Measurements from ENCODE around the gene ADGRG3.
A peak's percentile ranks its signal among the peaks of the same experiment; 100 is the strongest.
"Not testable (repeated sequence)": the region's sequence is repeated elsewhere in the genome, so short reads cannot be mapped to it uniquely, and the experiment has no call there.

The ADGRG3 gene

GRCh38 chr16:57697896-57698537, 29.9 kb downstream of the ADGRG3 start:
- DNase-seq (ENCODE audit: low spot score): no peak

GRCh38 chr16:57698812-57699405, 30.8 kb downstream of the ADGRG3 start:
- no peak for DNase-seq (ENCODE audit: low spot score)

DNA sequence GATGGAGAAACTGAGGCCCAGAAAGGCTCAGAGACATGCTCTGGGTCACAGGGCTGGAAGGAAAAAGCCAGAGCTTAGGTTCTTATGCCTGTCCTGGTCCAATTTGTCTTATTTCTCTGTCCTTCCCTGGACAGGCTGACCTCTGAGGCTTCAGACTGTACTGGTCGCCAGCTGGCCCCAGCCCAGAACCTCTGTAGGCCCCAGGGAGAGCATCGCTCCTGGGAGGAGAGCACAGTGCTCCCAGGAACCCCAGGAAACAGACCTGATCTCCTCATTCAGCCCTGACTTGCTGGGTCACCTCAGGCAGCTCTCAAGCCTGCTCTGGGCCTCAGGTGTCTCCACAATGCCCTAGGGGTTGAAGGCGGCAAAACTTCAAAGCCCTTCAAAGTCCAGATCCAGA, 31.4 kb downstream of the ADGRG3 start:
- DNase-seq (ENCODE audit: low spot score): no peak

DNA sequence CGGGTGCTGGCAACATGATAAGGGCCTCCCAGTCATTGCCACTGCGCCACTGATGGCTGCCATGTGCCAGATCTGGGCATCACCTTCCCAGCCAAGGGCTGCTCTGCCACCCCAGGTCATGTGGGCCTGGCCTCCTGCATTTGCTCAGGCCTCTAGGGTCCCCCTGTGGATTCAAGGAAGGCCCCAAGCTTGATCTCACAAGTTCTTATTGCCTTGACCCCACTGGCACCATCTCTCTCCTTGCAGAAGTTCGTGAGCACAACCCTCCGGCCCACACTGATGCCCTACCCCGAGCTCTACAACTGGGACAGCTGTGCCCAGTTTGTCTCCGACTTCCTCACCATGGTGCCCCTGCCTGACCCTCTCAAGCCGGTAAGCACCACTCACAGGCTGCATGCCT, 31.8 kb downstream of the ADGRG3 start:
- no peak for DNase-seq (ENCODE audit: low spot score)

- no peak for DNase-seq (ENCODE audit: low spot score)
Measured at GRCh38 chr16:57700781-57701551, 32.9 kb downstream of the ADGRG3 start.

GRCh38 chr16:57701759-57702371, 33.8 kb downstream of the ADGRG3 start:
- no peak for DNase-seq (ENCODE audit: low spot score)

- no peak for DNase-seq (ENCODE audit: low spot score)
Measured at GRCh38 chr16:57703416-57704010, 35.4 kb downstream of the ADGRG3 start.

- DNase-seq (ENCODE audit: low spot score): no peak
Measured at GRCh38 chr16:57704011-57704904, 36.2 kb downstream of the ADGRG3 start.

DNA sequence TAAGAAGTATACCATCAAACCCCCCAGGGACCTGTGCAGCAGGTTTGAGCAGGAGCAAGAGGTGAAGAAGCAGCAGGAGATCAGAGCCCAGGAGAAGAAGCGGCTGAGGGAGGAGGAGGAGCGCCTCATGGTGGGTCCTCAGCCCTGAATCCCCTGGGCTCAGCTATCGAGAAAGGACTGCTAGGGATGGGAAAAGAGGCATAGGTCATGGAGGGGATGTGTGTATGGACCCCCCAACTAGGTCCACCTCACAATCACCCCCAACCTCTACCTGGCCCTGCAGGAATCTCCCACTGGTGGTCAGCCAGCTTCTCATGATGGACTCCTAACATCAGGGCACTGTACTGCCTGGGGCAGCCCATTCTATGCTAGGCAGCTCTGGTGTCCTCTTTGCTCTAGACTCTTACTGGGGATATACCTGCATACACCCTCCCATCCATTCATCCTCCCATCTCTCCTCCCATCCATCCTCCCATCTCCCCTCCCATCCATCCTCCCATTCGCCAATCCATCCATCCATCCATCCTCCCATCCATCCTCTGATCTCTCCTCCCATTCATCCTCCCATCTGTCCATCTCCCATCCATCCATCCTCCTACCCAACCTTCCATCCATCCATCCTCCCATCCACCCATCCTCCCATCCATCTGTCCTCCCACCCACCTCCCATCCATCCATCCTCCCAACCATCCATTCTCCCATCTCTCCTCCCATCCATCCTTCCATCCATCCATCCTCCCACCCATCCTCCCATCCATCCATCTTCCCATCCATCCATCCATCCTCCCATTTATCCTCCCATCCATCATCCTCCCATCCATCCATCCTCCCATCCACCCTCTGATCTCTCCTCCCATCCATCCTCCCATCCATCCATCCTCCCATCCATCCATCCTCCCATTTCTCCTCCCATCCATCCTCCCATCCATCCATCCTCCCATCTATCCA, 37.1 kb downstream of the ADGRG3 start:
- DNase-seq (ENCODE audit: low spot score): no peak

GRCh38 chr16:57706717-57707116, 38.6 kb downstream of the ADGRG3 start:
- DNase-seq (ENCODE audit: low spot score): no peak

- DNase-seq (ENCODE audit: low spot score): no peak
Measured at GRCh38 chr16:57707331-57707730, 39.2 kb downstream of the ADGRG3 start.

DNA sequence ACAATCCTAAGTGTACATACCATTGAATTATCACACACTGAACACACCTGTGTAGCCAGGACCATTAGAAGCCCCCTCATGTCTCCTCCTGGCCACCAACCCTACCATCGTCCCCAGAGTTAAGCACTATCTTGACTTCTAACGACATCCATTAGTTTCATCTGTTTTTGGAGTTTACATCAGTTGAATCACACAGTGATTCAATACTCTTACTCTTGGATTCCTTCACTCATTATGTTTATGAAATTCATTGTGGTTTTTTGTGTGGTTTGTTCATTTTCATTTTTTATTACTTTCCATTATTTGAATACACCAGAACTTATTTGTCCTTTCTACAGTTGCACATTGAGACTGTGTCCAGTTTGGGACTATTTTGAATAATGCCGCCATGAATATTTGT, 40.1 kb downstream of the ADGRG3 start:
- no peak for DNase-seq (ENCODE audit: low spot score)

DNA sequence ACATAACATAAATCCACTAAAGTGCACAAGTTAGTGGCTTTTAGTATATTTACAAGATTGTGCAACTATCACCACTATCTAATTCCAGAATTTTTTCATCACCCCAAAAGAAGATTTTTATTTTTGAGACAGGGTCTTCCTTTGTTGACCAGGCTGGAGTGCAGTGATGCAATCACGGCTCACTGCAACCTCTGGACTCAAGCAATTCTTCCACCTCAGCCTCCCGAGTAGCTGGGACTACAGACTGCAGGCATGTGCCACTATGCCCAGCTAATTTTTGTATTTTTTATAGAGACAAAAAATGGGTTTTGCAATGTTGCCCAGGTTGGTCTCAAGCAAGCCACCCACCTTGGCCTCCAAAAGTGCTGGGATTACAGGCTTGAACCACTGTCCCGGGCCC, 41.6 kb downstream of the ADGRG3 start:
- DNase-seq (ENCODE audit: low spot score): no peak

DNA sequence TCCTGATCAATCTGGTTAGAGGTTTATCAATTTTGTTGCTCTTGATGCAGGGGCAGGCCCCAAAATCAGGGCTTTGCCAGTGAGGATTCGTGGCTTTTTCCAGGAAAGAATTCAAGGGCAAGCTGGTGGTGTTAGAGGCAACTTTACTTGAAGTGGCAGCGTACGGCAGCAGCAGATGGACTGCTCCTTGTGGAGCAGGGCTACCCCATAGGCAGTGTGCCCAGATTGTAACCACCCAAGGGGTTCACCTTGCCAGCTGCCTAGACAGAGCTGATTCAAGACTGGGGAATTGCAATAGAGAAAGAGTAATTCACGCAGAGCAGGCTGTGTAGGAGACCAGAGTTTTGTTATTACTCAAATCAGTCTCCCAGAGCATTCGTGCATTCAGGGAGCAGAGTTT, 43.2 kb downstream of the ADGRG3 start:
- peak; percentile 7 for DNase-seq (ENCODE audit: low spot score)

DNA sequence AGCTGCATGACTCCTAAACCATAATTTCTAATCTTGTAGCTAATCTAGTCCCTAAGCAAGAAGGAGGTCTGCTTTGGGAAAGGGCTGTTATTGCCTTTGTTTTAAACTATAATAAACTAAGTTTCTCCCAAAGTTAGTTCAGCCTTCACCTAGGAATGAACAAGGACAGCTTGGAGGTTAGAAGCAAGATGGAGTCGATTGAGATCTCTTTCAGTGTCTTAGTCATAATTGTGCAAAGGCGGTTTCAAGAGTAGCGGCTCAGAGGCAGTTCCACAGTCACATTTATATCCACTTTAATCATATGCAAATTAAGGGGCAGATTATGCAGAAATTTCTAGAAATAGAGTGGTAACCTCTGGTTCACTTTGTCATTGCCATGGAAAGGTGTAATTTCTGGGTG, 43.9 kb downstream of the ADGRG3 start:
- DNase-seq (ENCODE audit: low spot score): no peak

GRCh38 chr16:57712569-57712968, 44.5 kb downstream of the ADGRG3 start:
- not testable (repeated sequence) for DNase-seq (ENCODE audit: low spot score)

DNA sequence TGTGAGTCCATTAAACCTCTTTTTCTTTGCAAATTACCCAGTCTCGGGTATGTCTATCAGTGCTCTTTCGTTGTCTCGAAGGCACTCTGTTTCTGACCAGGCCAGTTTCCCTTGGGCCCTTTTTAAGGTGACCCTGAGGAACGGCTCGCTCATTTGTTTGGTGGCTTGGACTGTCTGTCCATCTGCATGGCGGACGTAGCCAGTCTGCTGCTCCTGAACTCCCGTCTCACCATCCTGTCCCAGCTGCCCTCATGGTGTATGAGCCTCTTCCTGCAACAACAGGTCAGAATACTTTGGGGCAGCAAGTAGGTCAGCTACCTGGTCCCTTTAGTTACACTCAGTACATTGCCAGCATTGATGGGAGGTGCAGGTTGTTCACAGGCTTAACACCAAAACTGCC, 45.5 kb downstream of the ADGRG3 start:
- no peak for DNase-seq (ENCODE audit: low spot score)

DNA sequence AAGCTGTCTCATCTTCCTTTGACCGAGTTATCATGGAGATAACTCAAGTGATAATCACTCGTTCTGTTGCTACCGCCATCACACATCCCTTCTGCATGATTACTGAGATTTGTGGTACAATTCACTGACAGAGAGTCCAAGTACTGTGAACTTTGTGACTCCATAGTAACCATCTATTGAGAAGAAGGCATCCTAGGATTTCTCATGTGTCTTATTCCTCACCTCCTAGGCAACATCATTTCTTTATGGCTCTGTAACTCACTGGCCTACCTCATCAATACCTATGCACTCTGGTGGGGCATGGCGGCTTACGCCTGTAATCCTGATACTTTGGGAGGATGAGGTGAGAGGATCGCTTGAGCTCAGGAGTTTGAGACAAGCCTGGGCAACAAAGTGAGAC, 45.9 kb downstream of the ADGRG3 start:
- DNase-seq (ENCODE audit: low spot score): no peak

DNA sequence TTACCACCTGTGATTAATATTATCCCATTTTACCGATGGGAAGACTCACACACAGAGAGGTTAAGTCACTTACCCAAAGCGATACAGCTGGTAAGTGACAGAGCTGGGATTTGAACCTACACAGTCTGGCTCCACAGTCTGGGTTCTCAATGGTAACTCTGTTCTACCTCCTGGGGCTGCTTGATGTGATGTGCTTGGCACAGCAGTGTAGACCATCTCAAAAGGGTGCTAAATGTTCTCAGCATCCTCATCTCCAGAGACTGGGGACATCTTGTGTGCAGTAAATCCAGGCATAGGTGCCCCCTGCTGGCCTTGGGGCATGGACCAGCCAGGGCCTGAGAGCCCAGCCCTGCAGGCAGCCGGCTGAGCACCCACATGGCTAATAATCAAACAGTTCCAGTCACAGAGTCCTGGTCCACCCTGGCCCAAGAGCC, 52.1 kb downstream of the ADGRG3 start:
- DNase-seq (ENCODE audit: low spot score): peak; percentile 41

Data from pons (tissue), 1 donor.